Measurements from ENCODE around the gene TPTE. TPM values are rescaled to one million over a fixed set of nuclear protein-coding genes. Genes with fewer than 3 reads are reported as not detected.
"Not testable (repeated sequence)": the region's sequence is repeated elsewhere in the genome, so short reads cannot be mapped to it uniquely, and the experiment has no call there.

TPTE gene
- polyA plus RNA-seq, 2 donors = 0.01 TPM; not detected in 1

GRCh38 chr21:10614285-10614684 lies 92.9 kb downstream of the TPTE start:
- not testable (repeated sequence) for H3K4me3 ChIP-seq (ENCODE audit: low read depth in 1 of 2, low read length in 2 of 2); H3K36me3 ChIP-seq (ENCODE audit: control insufficient read depth in 2 of 2, insufficient read depth in 2 of 2, low read length in 1 of 2); H3K4me1 ChIP-seq (ENCODE audit: control insufficient read depth in 2 of 2, insufficient read depth in 2 of 2, low read length in 1 of 2); H3K27ac ChIP-seq (ENCODE audit: low read depth in 2 of 2, low read length in 1 of 2); H3K27me3 ChIP-seq (ENCODE audit: control insufficient read depth in 1 of 2, insufficient read depth in 2 of 2, low read length in 2 of 2)
- WGBS, 2 donors = 69 to 74% methylated on average over 6 of the region's 6 CpGs
- peaks cover 9 to 14% of the 10 kb centered on the region in 2 donors for H3K9me3 ChIP-seq (ENCODE audit: control insufficient read depth in 2 of 2, insufficient read depth in 1 of 2, low read depth in 1 of 2, low read length in 1 of 2)

- H3K27ac ChIP-seq (ENCODE audit: low read depth in 2 of 2, low read length in 1 of 2); H3K36me3 ChIP-seq (ENCODE audit: control insufficient read depth in 2 of 2, insufficient read depth in 2 of 2, low read length in 1 of 2); H3K4me1 ChIP-seq (ENCODE audit: control insufficient read depth in 2 of 2, insufficient read depth in 2 of 2, low read length in 1 of 2); H3K27me3 ChIP-seq (ENCODE audit: control insufficient read depth in 1 of 2, insufficient read depth in 2 of 2, low read length in 2 of 2); H3K4me3 ChIP-seq (ENCODE audit: low read depth in 1 of 2, low read length in 2 of 2): not testable (repeated sequence)
- peaks cover 9 to 14% of the 10 kb centered on the region in 2 donors for H3K9me3 ChIP-seq (ENCODE audit: control insufficient read depth in 2 of 2, insufficient read depth in 1 of 2, low read depth in 1 of 2, low read length in 1 of 2)
- 74 to 76% methylated on average over 3 of the region's 3 CpGs for WGBS, 2 donors
Observed at GRCh38 chr21:10616061-10616460, 94.7 kb downstream of the TPTE start.

- H3K27ac ChIP-seq (ENCODE audit: low read depth in 2 of 2, low read length in 1 of 2) = no peak overlapping the region
- H3K9me3 ChIP-seq (ENCODE audit: control insufficient read depth in 2 of 2, insufficient read depth in 1 of 2, low read depth in 1 of 2, low read length in 1 of 2) = peaks cover 9 to 14% of the 10 kb centered on the region in 2 donors
- H3K4me1 ChIP-seq (ENCODE audit: control insufficient read depth in 2 of 2, insufficient read depth in 2 of 2, low read length in 1 of 2) = no peaks in the 10 kb centered on the region
- 68 to 71% methylated on average over 30 of the region's 30 CpGs for whole genome bisulfite sequencing, 2 donors
- H3K27me3 ChIP-seq (ENCODE audit: control insufficient read depth in 1 of 2, insufficient read depth in 2 of 2, low read length in 2 of 2) = no peaks in the 10 kb centered on the region
- no peaks in the 10 kb centered on the region for H3K36me3 ChIP-seq (ENCODE audit: control insufficient read depth in 2 of 2, insufficient read depth in 2 of 2, low read length in 1 of 2)
- no peak overlapping the region for H3K4me3 ChIP-seq (ENCODE audit: low read depth in 1 of 2, low read length in 2 of 2)
Observed at GRCh38 chr21:10616535-10616934, 95.2 kb downstream of the TPTE start.

- H3K27ac ChIP-seq (ENCODE audit: low read depth in 2 of 2, low read length in 1 of 2); H3K4me1 ChIP-seq (ENCODE audit: control insufficient read depth in 2 of 2, insufficient read depth in 2 of 2, low read length in 1 of 2); H3K36me3 ChIP-seq (ENCODE audit: control insufficient read depth in 2 of 2, insufficient read depth in 2 of 2, low read length in 1 of 2); H3K4me3 ChIP-seq (ENCODE audit: low read depth in 1 of 2, low read length in 2 of 2); H3K27me3 ChIP-seq (ENCODE audit: control insufficient read depth in 1 of 2, insufficient read depth in 2 of 2, low read length in 2 of 2): not testable (repeated sequence)
- 61 to 64% methylated on average over 3 of the region's 3 CpGs for WGBS, 2 donors
- H3K9me3 ChIP-seq (ENCODE audit: control insufficient read depth in 2 of 2, insufficient read depth in 1 of 2, low read depth in 1 of 2, low read length in 1 of 2) = peaks cover 9 to 14% of the 10 kb centered on the region in 2 donors
Observed at GRCh38 chr21:10617133-10617752, 95.9 kb downstream of the TPTE start.

GRCh38 chr21:10627316-10627863 lies 106.0 kb downstream of the TPTE start:
- no peak overlapping the region for H3K27ac ChIP-seq (ENCODE audit: low read depth in 2 of 2, low read length in 1 of 2)
- H3K36me3 ChIP-seq (ENCODE audit: control insufficient read depth in 2 of 2, insufficient read depth in 2 of 2, low read length in 1 of 2) = no peaks in the 10 kb centered on the region
- H3K4me3 ChIP-seq (ENCODE audit: low read depth in 1 of 2, low read length in 2 of 2) = no peak overlapping the region
- H3K4me1 ChIP-seq (ENCODE audit: control insufficient read depth in 2 of 2, insufficient read depth in 2 of 2, low read length in 1 of 2) = no peaks in the 10 kb centered on the region
- 65 to 67% methylated on average over 47 of the region's 47 CpGs for WGBS, 2 donors
- peaks cover 7 to 9% of the 10 kb centered on the region in 2 donors for H3K9me3 ChIP-seq (ENCODE audit: control insufficient read depth in 2 of 2, insufficient read depth in 1 of 2, low read depth in 1 of 2, low read length in 1 of 2)
- no peaks in the 10 kb centered on the region for H3K27me3 ChIP-seq (ENCODE audit: control insufficient read depth in 1 of 2, insufficient read depth in 2 of 2, low read length in 2 of 2)

- H3K36me3 ChIP-seq (ENCODE audit: control insufficient read depth in 2 of 2, insufficient read depth in 2 of 2, low read length in 1 of 2); H3K4me3 ChIP-seq (ENCODE audit: low read depth in 1 of 2, low read length in 2 of 2); H3K27me3 ChIP-seq (ENCODE audit: control insufficient read depth in 1 of 2, insufficient read depth in 2 of 2, low read length in 2 of 2); H3K4me1 ChIP-seq (ENCODE audit: control insufficient read depth in 2 of 2, insufficient read depth in 2 of 2, low read length in 1 of 2); H3K27ac ChIP-seq (ENCODE audit: low read depth in 2 of 2, low read length in 1 of 2); H3K9me3 ChIP-seq (ENCODE audit: control insufficient read depth in 2 of 2, insufficient read depth in 1 of 2, low read depth in 1 of 2, low read length in 1 of 2): not testable (repeated sequence)
- WGBS, 2 donors = 67 to 76% methylated on average over 3 of the region's 3 CpGs
Observed at GRCh38 chr21:10629239-10629638, 107.9 kb downstream of the TPTE start.

GRCh38 chr21:10630829-10631228 lies 109.4 kb downstream of the TPTE start:
- WGBS, 2 donors = 65 to 66% methylated on average over 6 of the region's 6 CpGs
- not testable (repeated sequence) for H3K9me3 ChIP-seq (ENCODE audit: control insufficient read depth in 2 of 2, insufficient read depth in 1 of 2, low read depth in 1 of 2, low read length in 1 of 2)

GRCh38 chr21:10631316-10631715 lies 109.9 kb downstream of the TPTE start:
- H3K36me3 ChIP-seq (ENCODE audit: control insufficient read depth in 2 of 2, insufficient read depth in 2 of 2, low read length in 1 of 2); H3K4me1 ChIP-seq (ENCODE audit: control insufficient read depth in 2 of 2, insufficient read depth in 2 of 2, low read length in 1 of 2); H3K9me3 ChIP-seq (ENCODE audit: control insufficient read depth in 2 of 2, insufficient read depth in 1 of 2, low read depth in 1 of 2, low read length in 1 of 2); H3K27me3 ChIP-seq (ENCODE audit: control insufficient read depth in 1 of 2, insufficient read depth in 2 of 2, low read length in 2 of 2); H3K27ac ChIP-seq (ENCODE audit: low read depth in 2 of 2, low read length in 1 of 2); H3K4me3 ChIP-seq (ENCODE audit: low read depth in 1 of 2, low read length in 2 of 2): not testable (repeated sequence)
- 49 to 59% methylated on average over 5 of the region's 5 CpGs for WGBS, 2 donors

More at GRCh38 chr21:10630829-10631228, 109.4 kb downstream of the TPTE start:
- not testable (repeated sequence) for H3K4me1 ChIP-seq (ENCODE audit: control insufficient read depth in 2 of 2, insufficient read depth in 2 of 2, low read length in 1 of 2); H3K27ac ChIP-seq (ENCODE audit: low read depth in 2 of 2, low read length in 1 of 2); H3K4me3 ChIP-seq (ENCODE audit: low read depth in 1 of 2, low read length in 2 of 2); H3K27me3 ChIP-seq (ENCODE audit: control insufficient read depth in 1 of 2, insufficient read depth in 2 of 2, low read length in 2 of 2); H3K36me3 ChIP-seq (ENCODE audit: control insufficient read depth in 2 of 2, insufficient read depth in 2 of 2, low read length in 1 of 2)

GRCh38 chr21:10638144-10638543 lies 116.8 kb downstream of the TPTE start:
- H3K27me3 ChIP-seq (ENCODE audit: control insufficient read depth in 1 of 2, insufficient read depth in 2 of 2, low read length in 2 of 2); H3K4me1 ChIP-seq (ENCODE audit: control insufficient read depth in 2 of 2, insufficient read depth in 2 of 2, low read length in 1 of 2); H3K36me3 ChIP-seq (ENCODE audit: control insufficient read depth in 2 of 2, insufficient read depth in 2 of 2, low read length in 1 of 2); H3K27ac ChIP-seq (ENCODE audit: low read depth in 2 of 2, low read length in 1 of 2); H3K4me3 ChIP-seq (ENCODE audit: low read depth in 1 of 2, low read length in 2 of 2): not testable (repeated sequence)
- WGBS, 2 donors = 61 to 63% methylated on average over 9 of the region's 9 CpGs
- peaks cover 13 to 16% of the 10 kb centered on the region in 2 donors for H3K9me3 ChIP-seq (ENCODE audit: control insufficient read depth in 2 of 2, insufficient read depth in 1 of 2, low read depth in 1 of 2, low read length in 1 of 2)

- 57 to 64% methylated on average over 4 of the region's 4 CpGs for WGBS, 2 donors
- Histone ChIP-seq H3K9me3 (ENCODE audit: control insufficient read depth in 2 of 2, insufficient read depth in 1 of 2, low read depth in 1 of 2, low read length in 1 of 2) (peaks cover 13 to 16% of the 10 kb centered on the region in 2 donors), H3K36me3 (ENCODE audit: control insufficient read depth in 2 of 2, insufficient read depth in 2 of 2, low read length in 1 of 2) (no peaks in the 10 kb centered on the region), H3K4me1 (ENCODE audit: control insufficient read depth in 2 of 2, insufficient read depth in 2 of 2, low read length in 1 of 2) (no peaks in the 10 kb centered on the region), H3K27ac (ENCODE audit: low read depth in 2 of 2, low read length in 1 of 2) (no peak overlapping the region), H3K27me3 (ENCODE audit: control insufficient read depth in 1 of 2, insufficient read depth in 2 of 2, low read length in 2 of 2) (no peaks in the 10 kb centered on the region), H3K4me3 (ENCODE audit: low read depth in 1 of 2, low read length in 2 of 2) (no peak overlapping the region)
Observed at GRCh38 chr21:10639123-10639522, 117.7 kb downstream of the TPTE start.

Measured in esophagus (tissue), 2 donors.